ENCODE data around the gene HAT1. TPM values are rescaled to one million over a fixed set of nuclear protein-coding genes. Genes with fewer than 3 reads are reported as not detected.

The HAT1 gene
- total and polyA plus RNA-seq, 10 of the 15 experiments (the other 5 are each of a cell fraction or from before 2014, with no cell fraction given) = 60.0 to 225 (median 130) TPM

Other genes starting within 250 kb of the HAT1 start
- gene DYNC1I2, start 235.0 kb upstream of the HAT1 start, total RNA-seq (2014; rRNA removed) = 43.2 and 52.5 TPM in 2 replicates
- 75.9 and 76.3 TPM in 2 replicates for gene DYNC1I2, start 235.0 kb upstream of the HAT1 start, total RNA-seq (2014; rRNA removed; fragmentation: Illumina TruSeq; extraction: Trizol)
- gene DYNC1I2, start 235.0 kb upstream of the HAT1 start, total RNA-seq (2021) = 52.4 and 54.2 TPM in 2 replicates
- gene DYNC1I2, start 235.0 kb upstream of the HAT1 start, polyA plus RNA-seq (2011; rRNA removed) = 113 and 142 TPM in 2 replicates
- gene DYNC1I2, start 235.0 kb upstream of the HAT1 start, polyA plus RNA-seq (2014; fragmentation: Illumina TruSeq; extraction: Trizol) = 83.7 and 99.8 TPM in 2 replicates
- gene DYNC1I2, start 235.0 kb upstream of the HAT1 start, polyA plus RNA-seq (2014; fragmentation: Nextera tagmentation; extraction: Ambion mirVana) = 10 to 100 TPM; 39.9 to 67.5 TPM
- 49.2 and 54.6 TPM in 2 replicates for gene DYNC1I2, start 235.0 kb upstream of the HAT1 start, polyA plus RNA-seq (2014; rRNA removed)
- gene DYNC1I2, start 235.0 kb upstream of the HAT1 start, polyA plus RNA-seq (2016; fragmentation: Nextera tagmentation; extraction: Ambion mirVana) = 10 to 100 TPM; 40.1 to 47.0 TPM
- gene SLC25A12, start 28.2 kb upstream of the HAT1 start, total RNA-seq (2014; rRNA removed) = 33.4 and 37.9 TPM in 2 replicates
- gene SLC25A12, start 28.2 kb upstream of the HAT1 start, total RNA-seq (2014; rRNA removed; fragmentation: Illumina TruSeq; extraction: Trizol) = 34.7 and 35.6 TPM in 2 replicates
- 28.1 and 31.0 TPM in 2 replicates for gene SLC25A12, start 28.2 kb upstream of the HAT1 start, total RNA-seq (2021)
- 50.0 and 54.9 TPM in 2 replicates for gene SLC25A12, start 28.2 kb upstream of the HAT1 start, polyA plus RNA-seq (2011; rRNA removed)
- gene SLC25A12, start 28.2 kb upstream of the HAT1 start, polyA plus RNA-seq (2014; fragmentation: Illumina TruSeq; extraction: Trizol) = 36.4 and 41.5 TPM in 2 replicates
- 10 to 100 TPM; 20.9 to 27.4 TPM for gene SLC25A12, start 28.2 kb upstream of the HAT1 start, polyA plus RNA-seq (2014; fragmentation: Nextera tagmentation; extraction: Ambion mirVana)
- 28.7 and 34.4 TPM in 2 replicates for gene SLC25A12, start 28.2 kb upstream of the HAT1 start, polyA plus RNA-seq (2014; rRNA removed)
- 10 to 100 TPM; 31.1 to 32.5 TPM for gene SLC25A12, start 28.2 kb upstream of the HAT1 start, polyA plus RNA-seq (2016; fragmentation: Nextera tagmentation; extraction: Ambion mirVana)
- gene METAP1D, start 77.5 kb downstream of the HAT1 start, total RNA-seq (2014; rRNA removed) = 5.6 and 7.2 TPM in 2 replicates
- gene METAP1D, start 77.5 kb downstream of the HAT1 start, total RNA-seq (2014; rRNA removed; fragmentation: Illumina TruSeq; extraction: Trizol) = 7.9 and 10.5 TPM in 2 replicates
- gene METAP1D, start 77.5 kb downstream of the HAT1 start, total RNA-seq (2021) = 4.5 and 6.3 TPM in 2 replicates
- 11.8 and 16.8 TPM in 2 replicates for gene METAP1D, start 77.5 kb downstream of the HAT1 start, polyA plus RNA-seq (2011; rRNA removed)
- gene METAP1D, start 77.5 kb downstream of the HAT1 start, polyA plus RNA-seq (2014; fragmentation: Illumina TruSeq; extraction: Trizol) = 9.3 and 12.5 TPM in 2 replicates
- 1 to 10 TPM; 4.6 to 5.9 TPM for gene METAP1D, start 77.5 kb downstream of the HAT1 start, polyA plus RNA-seq (2014; fragmentation: Nextera tagmentation; extraction: Ambion mirVana)
- 7.7 TPM in 2 replicates for gene METAP1D, start 77.5 kb downstream of the HAT1 start, polyA plus RNA-seq (2014; rRNA removed)
- gene METAP1D, start 77.5 kb downstream of the HAT1 start, polyA plus RNA-seq (2016; fragmentation: Nextera tagmentation; extraction: Ambion mirVana) = 10 to 100 TPM; 10.9 to 12.1 TPM
- gene DLX1, start 163.0 kb downstream of the HAT1 start, total RNA-seq (2014; rRNA removed) = not detected in 2 replicates
- gene DLX1, start 163.0 kb downstream of the HAT1 start, total RNA-seq (2014; rRNA removed; fragmentation: Illumina TruSeq; extraction: Trizol) = not detected in 2 replicates
- not detected in 2 replicates for gene DLX1, start 163.0 kb downstream of the HAT1 start, total RNA-seq (2021)
- not detected in 2 replicates for gene DLX1, start 163.0 kb downstream of the HAT1 start, polyA plus RNA-seq (2011; rRNA removed)
- gene DLX1, start 163.0 kb downstream of the HAT1 start, polyA plus RNA-seq (2014; fragmentation: Illumina TruSeq; extraction: Trizol) = 0.06 TPM in 1 of 2 replicates, not detected in the other
- not detected for gene DLX1, start 163.0 kb downstream of the HAT1 start, polyA plus RNA-seq (2014; fragmentation: Nextera tagmentation; extraction: Ambion mirVana)
- not detected in 2 replicates for gene DLX1, start 163.0 kb downstream of the HAT1 start, polyA plus RNA-seq (2014; rRNA removed)
- not detected for gene DLX1, start 163.0 kb downstream of the HAT1 start, polyA plus RNA-seq (2016; fragmentation: Nextera tagmentation; extraction: Ambion mirVana)
- not detected in 2 replicates for gene DLX2, start 180.4 kb downstream of the HAT1 start, total RNA-seq (2014; rRNA removed)
- not detected in 2 replicates for gene DLX2, start 180.4 kb downstream of the HAT1 start, total RNA-seq (2014; rRNA removed; fragmentation: Illumina TruSeq; extraction: Trizol)
- gene DLX2, start 180.4 kb downstream of the HAT1 start, total RNA-seq (2021) = not detected in 2 replicates
- gene DLX2, start 180.4 kb downstream of the HAT1 start, polyA plus RNA-seq (2011; rRNA removed) = not detected in 2 replicates
- gene DLX2, start 180.4 kb downstream of the HAT1 start, polyA plus RNA-seq (2014; fragmentation: Illumina TruSeq; extraction: Trizol) = 0.03 TPM in 1 of 2 replicates, not detected in the other
- not detected for gene DLX2, start 180.4 kb downstream of the HAT1 start, polyA plus RNA-seq (2014; fragmentation: Nextera tagmentation; extraction: Ambion mirVana)
- not detected in 2 replicates for gene DLX2, start 180.4 kb downstream of the HAT1 start, polyA plus RNA-seq (2014; rRNA removed)
- gene DLX2, start 180.4 kb downstream of the HAT1 start, polyA plus RNA-seq (2016; fragmentation: Nextera tagmentation; extraction: Ambion mirVana) = not detected